Fibroblast of lung (primary cell): ENCODE data around the gene TMEM62. TPM values are rescaled to one million over a fixed set of nuclear protein-coding genes. Genes with fewer than 3 reads are reported as not detected.

ENCODE experiments used
- DNase-seq, 2 donors: peaks; one replicate each; pipeline versions ENCODE4 v3.0.0 to v3.0.0-alpha.2; 2010; ENCODE audit warnings: low read depth in 2 of 2
- H2AFZ ChIP-seq: 2 replicates; pipeline ENCODE4 v1.5.1; 2012; ENCODE audit warnings: low read length, control low read depth, inconsistent platforms
- H3K27ac ChIP-seq: 2 replicates; pipeline ENCODE4 v1.5.1; 2011; ENCODE audit warnings: low read length, control low read depth; ENCODE audit not compliant: insufficient read depth
- H3K27me3 ChIP-seq: 2 replicates; pipeline ENCODE4 v1.5.1; 2011; ENCODE audit warnings: mild to moderate bottlenecking, low read length; ENCODE audit not compliant: control insufficient read depth, insufficient read depth
- H3K36me3 ChIP-seq: 2 replicates; pipeline ENCODE4 v1.5.1; 2011; ENCODE audit warnings: low read length; ENCODE audit not compliant: control insufficient read depth, insufficient read depth
- H3K4me1 ChIP-seq: 2 replicates; pipeline ENCODE4 v1.5.1; 2011; ENCODE audit warnings: low read length; ENCODE audit not compliant: control insufficient read depth, insufficient read depth; ENCODE audit errors: extremely low read depth
- H3K4me2 ChIP-seq: 2 replicates; pipeline ENCODE4 v1.5.1; 2011; ENCODE audit warnings: low read length, control low read depth; ENCODE audit not compliant: insufficient read depth; ENCODE audit errors: extremely low read depth
- H3K4me3 ChIP-seq, 4 experiments: fragments of 200-600 bp in 1 of 4; sonication (generic) in 1 of 4; replicated peaks in 1 of 4; 2 replicates each; pipeline ENCODE4 v1.5.1; 2011 to 2016; ENCODE audit warnings: low read length in 4 of 4, low read depth in 3 of 4, mild to moderate bottlenecking in 3 of 4, control low read depth in 2 of 4, inconsistent platforms in 1 of 4, mixed read lengths in 1 of 4; ENCODE audit not compliant: insufficient read depth in 1 of 4; ENCODE audit errors: control extremely low read depth in 1 of 4
- H3K79me2 ChIP-seq: 2 replicates; pipeline ENCODE4 v1.5.1; 2012; ENCODE audit warnings: mild to moderate bottlenecking, low read length, inconsistent platforms; ENCODE audit not compliant: control insufficient read depth, insufficient read depth
- H3K9ac ChIP-seq: 2 replicates; pipeline ENCODE4 v1.5.1; 2011; ENCODE audit warnings: mild to moderate bottlenecking, low read length, control low read depth; ENCODE audit not compliant: insufficient read depth
- H3K9me3 ChIP-seq: 2 replicates; pipeline ENCODE4 v1.5.1; 2012; ENCODE audit warnings: low read depth, low read length; ENCODE audit not compliant: control insufficient read depth, insufficient read depth
- H4K20me1 ChIP-seq: 2 replicates; pipeline ENCODE4 v1.5.1; 2011; ENCODE audit warnings: low read length; ENCODE audit not compliant: control insufficient read depth, insufficient read depth; ENCODE audit errors: extremely low read depth
- CTCF ChIP-seq, 2 donors: IDR thresholded peaks in 1 of 2; conservative IDR thresholded peaks in 1 of 2; 1 replicate in 1 of 2; 2 replicates in 1 of 2; pipeline ENCODE4 v1.5.1; 2011 to 2012; ENCODE audit warnings: low read length in 2 of 2, control low read depth in 1 of 2, inconsistent platforms in 1 of 2, low read depth in 1 of 2, mild to moderate bottlenecking in 1 of 2
- EZH2 ChIP-seq: IDR thresholded peaks from 2 replicates; pipeline ENCODE4 v1.5.1; 2012; ENCODE audit warnings: low read length, control low read depth, mild to moderate bottlenecking; ENCODE audit errors: missing control alignments
- polyA plus RNA-seq, 2 donors: library from polyadenylated mRNA; depleted of rRNA in 1 of 2; stranded (reverse) in 1 of 2; unstranded in 1 of 2; fragments of >200 nt; gene quantifications; 2 replicates each; pipeline ENCODE4 v1.2.1, GENCODE V29; 2011 to 2012; ENCODE audit warnings: missing spikeins in 1 of 2
- total RNA-seq: library from RNA; depleted of rRNA; stranded (reverse); fragments of >200 nt; gene quantifications from 2 replicates; pipeline ENCODE4 v1.2.1, GENCODE V29; 2014

Gene TMEM62
- total and polyA plus RNA-seq, 2 donors (not counting 1 experiment from before 2014, with no cell fraction given) = 10.7 to 20.8 TPM

GRCh38 chr15:43150191-43150929 is 17.0 kb downstream of the TMEM62 start:
- no peaks in the 10 kb centered on the region for H4K20me1 ChIP-seq
- no peaks in the 10 kb centered on the region for H3K79me2 ChIP-seq
- DNase-seq = peak; percentile 86 to 99
- H2AFZ ChIP-seq = no peak overlapping the region
- H3K27ac ChIP-seq = peak overlapping the region; percentile 57
- H3K27me3 ChIP-seq = no peaks in the 10 kb centered on the region
- H3K4me1 ChIP-seq = no peaks in the 10 kb centered on the region
- H3K9ac ChIP-seq = no peak overlapping the region
- no peaks in the 10 kb centered on the region for H3K9me3 ChIP-seq
- TF ChIP-seq EZH2 (no peak), CTCF (conservative IDR thresholded peaks at IDR 0.05 in 1 of 2, IDR thresholded peaks at IDR 0.05 in 1 of 2; ENCODE audit: low read depth in 1 of 2, low read length in 2 of 2) (no peak)
- no peak overlapping the region for H3K4me3 ChIP-seq
- H3K4me2 ChIP-seq = no peak overlapping the region
- no peaks in the 10 kb centered on the region for H3K36me3 ChIP-seq

- Histone ChIP-seq H3K79me2 (no peaks in the 10 kb centered on the region), H3K9me3 (no peaks in the 10 kb centered on the region), H3K36me3 (no peaks in the 10 kb centered on the region), H3K4me1 (no peaks in the 10 kb centered on the region), H3K27me3 (no peaks in the 10 kb centered on the region), H4K20me1 (no peaks in the 10 kb centered on the region), H3K4me2 (no peak overlapping the region), H3K9ac (no peak overlapping the region), H2AFZ (no peak overlapping the region), H3K27ac (no peak overlapping the region), H3K4me3 (no peak overlapping the region)
- TF ChIP-seq CTCF (conservative IDR thresholded peaks at IDR 0.05 in 1 of 2, IDR thresholded peaks at IDR 0.05 in 1 of 2; ENCODE audit: low read depth in 1 of 2, low read length in 2 of 2) = no peak
- no peak for TF ChIP-seq EZH2
- DNase-seq = no peak
Measured at GRCh38 chr15:43151688-43152087, 18.3 kb downstream of the TMEM62 start.

- no peak for DNase-seq
- Histone ChIP-seq H3K79me2 (no peaks in the 10 kb centered on the region), H3K4me2 (no peak overlapping the region), H3K27ac (no peak overlapping the region), H2AFZ (no peak overlapping the region), H3K9me3 (no peaks in the 10 kb centered on the region), H3K36me3 (no peaks in the 10 kb centered on the region), H3K4me1 (no peaks in the 10 kb centered on the region), H4K20me1 (no peaks in the 10 kb centered on the region), H3K4me3 (no peak overlapping the region), H3K27me3 (no peaks in the 10 kb centered on the region), H3K9ac (no peak overlapping the region)
- TF ChIP-seq CTCF (conservative IDR thresholded peaks at IDR 0.05 in 1 of 2, IDR thresholded peaks at IDR 0.05 in 1 of 2; ENCODE audit: low read depth in 1 of 2, low read length in 2 of 2) (no peak), EZH2 (no peak)
Measured at GRCh38 chr15:43153269-43153668, 19.9 kb downstream of the TMEM62 start.
